Gastrocnemius medialis (tissue), 4 donors: ENCODE measurements around the gene ABHD17B.

Source experiments
- CTCF ChIP-seq, 5 experiments: fragments of 450-650 bp in 3 of 5; fragments of 200-600 bp in 2 of 5; sonication (generic) in 2 of 5; IDR thresholded peaks in 4 of 5; conservative IDR thresholded peaks in 1 of 5; 1 replicate in 4 of 5; 2 replicates in 1 of 5; pipeline ENCODE4 v1.5.1; 2016 to 2019; ENCODE audit warnings: antibody characterized with exemption in 5 of 5, mild to moderate bottlenecking in 3 of 5, moderate library complexity in 3 of 5
- POLR2A ChIP-seq, 2 donors: fragments of 450-650 bp; IDR thresholded peaks; one replicate each; pipeline ENCODE4 v1.6.1; 2017; ENCODE audit warnings: antibody characterized with exemption in 2 of 2, mild to moderate bottlenecking in 2 of 2, moderate library complexity in 2 of 2

DNA sequence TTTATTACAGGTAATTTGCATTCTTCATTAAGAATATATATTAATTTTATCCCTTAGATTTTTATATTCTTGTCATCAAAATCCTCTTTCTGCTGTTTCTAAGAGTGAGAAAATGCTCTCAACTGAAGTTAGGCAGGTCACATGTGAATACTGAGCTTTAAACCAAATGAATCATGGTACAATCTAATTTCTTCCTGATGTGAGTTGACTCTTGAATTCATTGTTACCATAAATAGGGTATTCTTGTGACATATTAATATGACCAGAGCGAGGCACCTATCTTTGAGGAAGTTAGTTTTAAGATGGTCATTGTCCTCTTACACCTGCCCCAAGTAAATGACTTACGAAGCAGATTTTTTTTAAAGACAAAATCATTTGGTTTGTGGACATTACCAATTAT, 17.8 kb upstream of the ABHD17B start:
- no peak for TF ChIP-seq POLR2A (IDR thresholded peaks at IDR 0.05)
- no peak for TF ChIP-seq CTCF (IDR thresholded peaks at IDR 0.05 in 4 of 5, conservative IDR thresholded peaks at IDR 0.05 in 1 of 5)
